ENCODE data around the gene FAR2.

- TF ChIP-seq POLR2A (IDR thresholded peaks at IDR 0.05) (no peak), CTCF (IDR thresholded peaks at IDR 0.05) (no peak)
Measured at GRCh38 chr12:29104516-29104915, 44.6 kb upstream of the FAR2 start.

Data from testis (tissue), 2 donors.